AG09319 (cell line): ENCODE measurements around the gene EHBP1.
"Not testable (repeated sequence)": the region's sequence is repeated elsewhere in the genome, so short reads cannot be mapped to it uniquely, and the experiment has no call there.

Experiments
- DNase-seq: peaks from one replicate; pipeline ENCODE4 v3.0.0-alpha.2; 2010; ENCODE audit warnings: low read depth; ENCODE audit errors: extremely low read depth
- TF ChIP-seq, protein P1 (sequence below): IDR thresholded peaks from 2 replicates; pipeline ENCODE4 v1.5.1; 2011; ENCODE audit warnings: low read depth, mild to moderate bottlenecking, inconsistent platforms, low read length, moderate library complexity

Gene EHBP1

DNA sequence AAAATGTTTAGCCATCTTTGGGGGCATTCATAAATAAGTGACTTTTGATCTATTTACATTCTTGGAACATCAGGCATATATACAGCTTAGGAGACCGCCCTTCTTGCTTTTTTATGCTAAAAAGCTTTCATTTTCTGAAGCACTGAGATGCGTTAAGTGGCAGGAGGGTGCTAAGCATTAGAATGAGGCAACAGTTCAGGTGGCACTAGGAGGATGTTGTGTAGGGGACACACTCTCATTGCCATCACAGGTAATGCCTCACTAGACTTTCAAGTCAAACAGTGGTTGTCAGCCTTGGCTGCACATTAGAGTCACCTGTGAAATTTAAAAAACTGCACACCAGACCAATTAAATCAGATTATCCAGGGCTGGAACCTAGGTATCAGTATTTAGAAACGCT, 39.1 kb downstream of the EHBP1 start:
- DNase-seq = no peak
- TF ChIP-seq, protein P1, sequence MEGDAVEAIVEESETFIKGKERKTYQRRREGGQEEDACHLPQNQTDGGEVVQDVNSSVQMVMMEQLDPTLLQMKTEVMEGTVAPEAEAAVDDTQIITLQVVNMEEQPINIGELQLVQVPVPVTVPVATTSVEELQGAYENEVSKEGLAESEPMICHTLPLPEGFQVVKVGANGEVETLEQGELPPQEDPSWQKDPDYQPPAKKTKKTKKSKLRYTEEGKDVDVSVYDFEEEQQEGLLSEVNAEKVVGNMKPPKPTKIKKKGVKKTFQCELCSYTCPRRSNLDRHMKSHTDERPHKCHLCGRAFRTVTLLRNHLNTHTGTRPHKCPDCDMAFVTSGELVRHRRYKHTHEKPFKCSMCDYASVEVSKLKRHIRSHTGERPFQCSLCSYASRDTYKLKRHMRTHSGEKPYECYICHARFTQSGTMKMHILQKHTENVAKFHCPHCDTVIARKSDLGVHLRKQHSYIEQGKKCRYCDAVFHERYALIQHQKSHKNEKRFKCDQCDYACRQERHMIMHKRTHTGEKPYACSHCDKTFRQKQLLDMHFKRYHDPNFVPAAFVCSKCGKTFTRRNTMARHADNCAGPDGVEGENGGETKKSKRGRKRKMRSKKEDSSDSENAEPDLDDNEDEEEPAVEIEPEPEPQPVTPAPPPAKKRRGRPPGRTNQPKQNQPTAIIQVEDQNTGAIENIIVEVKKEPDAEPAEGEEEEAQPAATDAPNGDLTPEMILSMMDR = no peak

DNA sequence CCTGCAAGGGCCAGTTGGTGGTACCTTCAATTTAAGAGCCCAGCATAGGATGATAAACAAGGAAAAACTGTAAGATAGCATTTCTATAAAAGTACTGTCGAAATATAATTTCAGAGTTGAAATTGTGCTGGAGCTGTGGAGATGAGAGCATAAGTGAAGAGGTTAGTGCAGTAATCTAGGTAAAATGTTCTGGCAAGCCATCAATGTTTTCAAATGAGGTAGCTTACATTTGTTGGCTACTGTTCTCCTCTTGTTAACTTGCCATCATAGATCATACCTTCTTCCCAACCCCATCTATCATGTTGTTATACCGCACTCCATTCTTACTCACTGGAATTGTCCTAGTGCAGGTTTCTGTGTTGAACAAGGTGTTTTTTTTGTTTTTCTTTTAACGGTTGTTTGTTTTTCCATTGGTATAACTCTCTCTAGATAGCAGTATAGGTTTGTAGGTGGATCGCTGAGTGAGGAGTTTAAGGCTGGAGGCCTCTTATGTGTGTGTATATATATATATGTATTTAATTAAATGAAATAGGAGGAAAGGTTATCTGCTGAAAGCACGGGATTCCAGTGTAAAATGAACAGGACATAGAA, 40.5 kb downstream of the EHBP1 start:
- DNase-seq = no peak
- TF ChIP-seq, protein P1 = no peak

DNA sequence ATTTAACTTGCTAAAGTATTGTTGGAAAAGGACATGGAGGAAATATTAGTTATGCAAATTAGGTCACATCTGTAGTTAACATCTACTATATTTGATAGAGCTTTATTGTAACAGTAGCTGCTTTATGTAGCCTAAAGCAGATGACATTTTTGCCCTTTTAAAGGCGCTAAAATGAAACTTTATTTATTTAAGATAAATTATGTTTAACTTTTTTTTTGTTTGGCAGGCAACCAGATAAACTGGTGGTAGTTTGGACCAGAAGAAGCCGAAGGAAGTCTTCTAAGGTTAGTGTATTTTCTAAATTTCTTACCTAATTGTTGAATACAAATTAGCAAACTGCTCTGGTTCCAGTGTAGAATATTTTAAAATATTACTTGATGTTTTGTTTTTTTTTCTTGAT, 41.7 kb downstream of the EHBP1 start:
- DNase-seq = no peak
- TF ChIP-seq, protein P1 = no peak

DNA sequence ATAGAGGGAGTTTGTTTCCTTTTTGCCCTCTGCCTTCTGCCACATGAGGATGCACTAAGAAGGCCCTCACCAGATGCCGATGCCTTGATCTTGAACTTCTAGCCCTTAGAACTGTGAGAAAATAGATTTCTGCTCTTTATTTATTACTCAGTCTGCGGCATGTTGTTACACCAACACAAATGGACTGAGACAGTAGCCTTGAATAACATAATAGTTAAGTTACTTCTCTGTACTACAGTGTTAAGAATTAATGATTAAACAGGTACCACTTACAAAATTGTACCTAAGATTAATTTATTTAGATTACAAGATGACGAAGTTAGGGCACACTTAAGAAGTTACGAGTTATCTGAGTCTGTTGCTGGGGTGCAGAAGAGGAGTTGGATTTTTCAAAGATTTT, 42.4 kb downstream of the EHBP1 start:
- no peak for DNase-seq

DNA sequence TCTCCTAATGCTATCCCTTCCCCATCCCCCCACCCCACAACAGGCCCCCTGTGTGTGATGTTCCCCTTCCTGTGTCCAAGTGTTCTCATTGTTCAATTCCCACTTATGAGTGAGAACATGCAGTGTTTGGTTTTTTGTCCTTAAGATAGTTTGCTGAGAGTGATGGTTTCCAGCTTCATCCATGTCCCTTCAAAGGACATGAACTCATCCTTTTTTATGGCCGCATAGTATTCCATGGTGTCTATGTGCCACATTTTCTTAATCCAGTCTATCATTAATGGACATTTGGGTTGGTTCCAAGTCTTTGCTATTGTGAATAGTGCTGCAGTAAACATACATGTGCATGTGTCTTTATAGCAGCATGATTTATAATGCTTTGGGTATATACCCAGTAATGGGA, 43.6 kb downstream of the EHBP1 start:
- DNase-seq = not testable (repeated sequence)

More for the DNA sequence above, 42.4 kb downstream of the EHBP1 start:
- TF ChIP-seq, protein P1 = no peak

DNA sequence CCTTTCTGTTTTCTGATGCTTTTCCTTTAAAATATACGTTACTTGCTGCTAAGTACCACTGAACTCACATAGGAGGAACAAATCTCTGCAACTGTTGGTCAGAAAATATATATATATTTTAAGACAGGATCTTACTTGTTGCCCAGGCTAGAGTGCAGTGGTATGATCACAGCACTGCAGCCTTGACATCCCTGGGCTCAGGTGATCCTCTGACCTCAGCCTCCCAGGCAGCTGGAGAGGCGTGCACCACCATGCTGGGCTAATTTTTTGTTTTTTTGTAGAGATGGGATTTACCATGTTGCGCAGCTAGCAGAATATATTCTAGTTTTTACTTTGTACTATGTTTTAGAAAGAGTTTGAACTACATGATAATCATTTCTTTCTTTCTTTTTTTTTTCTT, 51.5 kb downstream of the EHBP1 start:
- DNase-seq = no peak
- TF ChIP-seq, protein P1 = no peak

DNA sequence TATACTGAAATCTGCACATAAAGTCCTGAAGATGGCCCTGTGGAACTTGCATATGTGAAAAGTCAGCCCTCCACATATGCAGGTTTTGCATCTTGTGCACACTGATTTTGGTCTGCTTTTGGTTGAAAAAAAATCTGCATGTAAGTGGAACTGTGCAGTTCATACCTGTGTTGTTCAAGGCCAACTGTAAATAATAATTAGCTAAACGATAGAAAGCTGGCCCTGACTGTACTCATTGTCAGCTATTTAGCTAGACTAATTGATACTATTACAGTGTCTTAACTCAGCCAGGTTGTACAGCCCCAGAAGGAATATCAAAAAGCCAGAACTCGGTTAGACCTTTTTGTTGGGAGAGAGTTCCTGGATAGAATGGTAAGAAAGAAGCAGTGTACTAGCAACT, 54.5 kb downstream of the EHBP1 start:
- TF ChIP-seq, protein P1 = no peak
- no peak for DNase-seq

DNA sequence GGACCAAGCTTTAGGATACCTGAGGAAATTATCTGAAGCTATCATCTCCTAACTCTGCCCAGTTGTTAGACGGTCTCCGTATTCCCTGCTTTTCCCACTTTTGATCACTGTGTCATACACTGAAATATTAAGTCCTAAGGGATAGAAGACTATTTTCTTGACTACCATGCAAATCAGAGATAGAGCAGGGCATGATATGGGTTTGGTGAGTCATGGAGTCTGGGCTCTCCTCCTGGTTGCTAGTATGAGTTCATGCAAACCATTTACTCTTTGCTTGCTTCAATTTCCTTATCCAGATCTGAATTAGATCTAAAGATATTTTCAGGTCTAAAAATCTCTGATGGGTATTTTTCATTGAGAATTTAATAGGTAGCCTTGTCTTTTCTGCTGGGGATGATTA, 55.0 kb downstream of the EHBP1 start:
- TF ChIP-seq, protein P1 = no peak
- DNase-seq = no peak
